ENCODE data around the gene MANF. TPM values are rescaled to one million over a fixed set of nuclear protein-coding genes. Genes with fewer than 3 reads are reported as not detected.
A peak's percentile ranks its signal among the peaks of the same experiment; 100 is the strongest.

Gene MANF
- total RNA-seq = 34.4 TPM

DNA sequence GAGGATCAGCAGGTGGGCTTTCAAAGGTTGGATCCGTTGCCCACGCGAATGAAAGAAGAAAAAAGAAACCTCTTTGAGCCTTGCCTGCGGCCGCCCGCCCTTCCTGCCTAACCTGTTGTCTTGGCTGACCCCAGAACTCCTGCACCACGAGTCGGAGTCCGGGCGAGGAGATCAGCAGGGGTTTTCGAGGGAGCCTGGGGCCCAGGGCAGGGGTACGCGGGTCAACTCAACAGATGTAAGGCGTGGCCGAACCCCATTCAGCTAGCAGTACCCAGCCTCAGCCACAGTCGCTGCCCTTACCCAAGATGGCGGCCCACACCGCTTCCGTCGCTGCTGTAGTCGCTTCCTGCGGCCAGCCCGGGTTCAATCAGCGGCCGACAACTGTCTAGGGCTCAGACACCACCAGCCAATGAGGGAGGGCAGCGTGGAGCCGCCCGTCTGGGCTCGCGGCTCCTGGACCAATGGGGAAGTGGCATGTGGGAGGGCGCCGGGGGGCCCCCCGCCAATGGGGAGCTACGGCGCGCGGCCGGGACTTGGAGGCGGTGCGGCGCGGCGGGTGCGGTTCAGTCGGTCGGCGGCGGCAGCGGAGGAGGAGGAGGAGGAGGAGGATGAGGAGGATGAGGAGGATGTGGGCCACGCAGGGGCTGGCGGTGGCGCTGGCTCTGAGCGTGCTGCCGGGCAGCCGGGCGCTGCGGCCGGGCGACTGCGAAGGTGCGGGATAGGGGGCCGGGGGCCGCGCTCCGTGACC lies at the start of gene MANF:
TSS of gene MANF (plus strand) at position 566 of the 748 bp plus-strand sequence. CDS start at position 618, 52 bp downstream.
- Histone ChIP-seq H3K36me3 (peaks cover 8 to 20% of the 10 kb centered on the region in 2 donors), H3K4me1 (peaks cover 5 to 28% of the 10 kb centered on the region in 2 donors), H3K4me3 (peak within 1 kb of the TSS; percentile 92), H3K27me3 (no peaks in the 10 kb centered on the region), H3K9me3 (no peaks in the 10 kb centered on the region), H3K27ac (peak within 1 kb of the TSS; percentile 92 to 98)
- peak; percentile 97 to 99 for DNase-seq (ENCODE audit: low spot score in 2 of 2)
- intact Hi-C loops (cut with DNase I) = loop anchor here (1.0 to 10.0 kb wide), 6 partner anchors 44 to 816 kb away; partner anchors contain the start of genes HEMK1, PARP3, RRP9 and TEX264
- peak in 1 of 3 experiments; percentile 37 for TF ChIP-seq CTCF (IDR thresholded peaks at IDR 0.05)

DNA sequence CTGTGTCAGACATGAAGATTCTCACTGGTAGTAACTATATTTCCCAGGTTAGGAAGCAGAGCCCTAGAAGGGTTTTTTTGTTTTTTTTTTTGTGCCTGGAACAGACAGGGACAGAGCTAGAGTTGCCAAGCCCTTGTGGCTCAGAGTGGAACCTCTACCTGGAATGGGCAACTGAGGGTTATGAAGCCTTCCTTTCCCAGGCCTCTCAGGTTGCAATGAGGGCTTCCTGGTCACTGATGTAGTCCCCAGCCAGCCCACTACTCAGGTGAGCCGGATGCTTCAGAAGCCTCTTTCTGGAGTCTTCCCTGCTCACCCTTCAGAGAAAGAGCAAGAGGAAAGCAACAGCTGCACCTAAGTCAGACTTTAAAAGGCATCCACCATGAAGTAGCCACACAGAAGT lies 48.8 kb upstream of the MANF start:
- Histone ChIP-seq H3K27ac (no peak overlapping the region), H3K9me3 (no peaks in the 10 kb centered on the region), H3K4me1 (peaks cover 9 to 20% of the 10 kb centered on the region in 2 donors), H3K36me3 (no peaks in the 10 kb centered on the region), H3K27me3 (no peaks in the 10 kb centered on the region), H3K4me3 (no peak overlapping the region)
- DNase-seq (ENCODE audit: low spot score in 2 of 2) = no peak
- TF ChIP-seq CTCF (IDR thresholded peaks at IDR 0.05) = no peak
- intact Hi-C loops (cut with DNase I) = no loop called here

DNA sequence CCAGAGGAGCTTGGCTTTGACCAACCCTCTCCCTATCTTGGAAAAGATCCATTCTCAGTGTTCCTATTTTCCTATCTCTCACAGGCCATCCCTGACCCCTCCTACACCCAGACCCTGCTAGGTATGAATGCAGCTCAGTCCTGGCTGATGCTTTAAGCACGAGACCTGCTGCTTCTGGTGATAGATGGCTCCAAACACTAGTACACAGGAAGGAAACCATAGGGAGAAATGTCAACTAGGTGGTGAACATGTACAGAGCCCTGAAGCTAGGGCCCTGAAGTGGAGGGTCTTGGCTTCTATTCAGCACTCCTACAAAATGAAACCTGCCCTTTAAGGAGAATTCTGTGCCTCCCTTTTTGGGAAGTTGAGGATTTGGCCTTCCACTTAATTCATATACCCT lies 47.4 kb upstream of the MANF start:
- H3K27ac ChIP-seq = no peak overlapping the region
- no peak overlapping the region for H3K4me3 ChIP-seq
- DNase-seq (ENCODE audit: low spot score in 2 of 2) = no peak
- intact Hi-C loops (cut with DNase I) = no loop called here
- H3K9me3 ChIP-seq = no peaks in the 10 kb centered on the region
- no peaks in the 10 kb centered on the region for H3K36me3 ChIP-seq
- H3K27me3 ChIP-seq = no peaks in the 10 kb centered on the region
- peaks cover 9 to 22% of the 10 kb centered on the region in 2 donors for H3K4me1 ChIP-seq
- TF ChIP-seq CTCF (IDR thresholded peaks at IDR 0.05) = no peak

GRCh38 chr3:51338632-51339031 lies 46.5 kb upstream of the MANF start:
- H3K27me3 ChIP-seq = no peaks in the 10 kb centered on the region
- intact Hi-C loops (cut with DNase I) = no loop called here
- H3K4me1 ChIP-seq = peaks cover 9 to 22% of the 10 kb centered on the region in 2 donors
- no peak for TF ChIP-seq CTCF (IDR thresholded peaks at IDR 0.05)
- H3K27ac ChIP-seq = peak overlapping the region in 1 of 2 donors; percentile 90
- H3K4me3 ChIP-seq = no peak overlapping the region
- H3K9me3 ChIP-seq = no peaks in the 10 kb centered on the region
- DNase-seq (ENCODE audit: low spot score in 2 of 2) = no peak
- no peaks in the 10 kb centered on the region for H3K36me3 ChIP-seq

DNA sequence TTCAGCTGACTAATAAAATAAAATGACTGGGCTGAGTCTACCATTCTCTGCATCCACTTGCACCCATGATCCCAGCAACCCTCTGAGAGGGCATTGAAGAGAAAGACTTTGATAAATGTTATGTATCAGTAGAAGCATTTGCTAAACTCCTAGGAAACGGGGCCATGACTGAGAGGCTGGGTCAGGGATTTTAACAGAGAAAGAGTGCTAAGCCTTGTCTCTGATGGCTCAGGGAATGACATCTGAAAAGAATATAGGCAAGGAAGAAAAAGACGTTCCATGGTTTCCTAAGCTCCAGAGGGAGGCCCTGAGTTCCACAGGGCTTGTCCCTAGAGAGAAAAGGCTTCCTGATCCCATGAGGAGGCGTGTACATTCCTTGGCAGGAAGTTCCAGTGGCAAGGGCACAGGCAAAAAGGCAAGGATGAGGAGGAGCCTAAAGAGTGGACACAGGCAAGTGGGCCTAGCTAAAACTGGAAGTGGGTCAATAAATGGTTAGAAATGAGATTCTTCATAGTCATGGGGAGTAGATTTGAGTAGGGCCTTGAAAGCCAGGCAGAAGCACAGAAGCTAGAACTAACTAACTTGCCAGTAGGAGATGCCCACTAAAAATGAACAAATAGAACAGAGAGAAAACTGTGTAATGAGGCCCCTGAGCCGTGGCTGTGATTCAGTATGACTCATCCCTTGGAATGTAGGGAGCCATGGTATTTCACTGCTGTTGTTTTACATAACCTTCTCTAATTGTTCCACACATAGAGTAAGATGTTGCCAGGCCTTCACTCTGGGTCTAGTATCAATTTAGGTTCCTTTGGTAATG lies 44.9 kb upstream of the MANF start:
- H3K9me3 ChIP-seq = no peaks in the 10 kb centered on the region
- no peaks in the 10 kb centered on the region for H3K27me3 ChIP-seq
- no peak overlapping the region for H3K4me3 ChIP-seq
- H3K36me3 ChIP-seq = no peaks in the 10 kb centered on the region
- DNase-seq (ENCODE audit: low spot score in 2 of 2) = peak in 1 of 2 donors; percentile 76
- TF ChIP-seq CTCF (IDR thresholded peaks at IDR 0.05) = no peak
- H3K27ac ChIP-seq = peak overlapping the region; percentile 87 to 90
- intact Hi-C loops (cut with DNase I) = loop anchor here (2.0 kb wide), 2 partner anchors 45 to 723 kb away; partner anchors contain the start of genes MANF and MAPKAPK3
- H3K4me1 ChIP-seq = peaks cover 9 to 22% of the 10 kb centered on the region in 2 donors
